Measurements from ENCODE around the gene MTMR8.
"Not testable (repeated sequence)": the region's sequence is repeated elsewhere in the genome, so short reads cannot be mapped to it uniquely, and the experiment has no call there.

Gene MTMR8

DNA sequence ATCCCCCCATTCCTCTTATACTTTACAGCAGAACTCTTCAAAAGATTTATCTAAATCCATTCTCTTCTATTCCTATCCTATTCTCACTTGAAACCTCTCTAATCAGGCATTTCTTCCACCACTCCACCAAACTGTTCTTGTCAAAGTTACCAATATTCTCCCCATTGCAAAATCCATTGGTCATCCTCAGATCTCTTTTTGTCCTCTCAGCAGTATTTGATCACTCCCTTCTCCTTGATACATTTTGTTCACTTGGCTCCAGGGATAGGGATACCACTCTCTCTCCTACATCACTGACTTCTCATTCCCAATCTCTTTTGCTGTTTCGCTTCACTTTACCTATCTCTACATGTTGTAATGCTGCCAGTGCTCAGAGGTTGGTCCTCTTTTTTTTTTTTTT is 2.8 kb upstream of the MTMR8 start:
- TF ChIP-seq CTCF (IDR thresholded peaks at IDR 0.05) = no peak
- Histone ChIP-seq H3K4me3 (no peak overlapping the region), H3K27ac (no peak overlapping the region)
- DNase-seq (ENCODE audit: low spot score) = no peak

- no peak for DNase-seq (ENCODE audit: low spot score)
- Histone ChIP-seq H3K4me3 (peak overlapping the region; percentile 71), H3K27ac (peak overlapping the region; percentile 10 to 68)
- TF ChIP-seq CTCF (IDR thresholded peaks at IDR 0.05) = no peak
Observed at GRCh38 chrX:64395568-64395929, 297 bp upstream of the MTMR8 start.

- DNase-seq (ENCODE audit: low spot score) = no peak
- Histone ChIP-seq H3K27ac (peak overlapping the region in 1 of 2 donors; percentile 68), H3K4me3 (peak overlapping the region; percentile 71)
- no peak for TF ChIP-seq CTCF (IDR thresholded peaks at IDR 0.05)
Observed at GRCh38 chrX:64394059-64394873, 986 bp downstream of the MTMR8 start.

- no peak for TF ChIP-seq CTCF (IDR thresholded peaks at IDR 0.05)
- no peak overlapping the region for H3K27ac ChIP-seq
- DNase-seq (ENCODE audit: low spot score) = no peak
- H3K4me3 ChIP-seq = no peak overlapping the region
Observed at GRCh38 chrX:64389489-64389888, 5.8 kb downstream of the MTMR8 start.

DNA sequence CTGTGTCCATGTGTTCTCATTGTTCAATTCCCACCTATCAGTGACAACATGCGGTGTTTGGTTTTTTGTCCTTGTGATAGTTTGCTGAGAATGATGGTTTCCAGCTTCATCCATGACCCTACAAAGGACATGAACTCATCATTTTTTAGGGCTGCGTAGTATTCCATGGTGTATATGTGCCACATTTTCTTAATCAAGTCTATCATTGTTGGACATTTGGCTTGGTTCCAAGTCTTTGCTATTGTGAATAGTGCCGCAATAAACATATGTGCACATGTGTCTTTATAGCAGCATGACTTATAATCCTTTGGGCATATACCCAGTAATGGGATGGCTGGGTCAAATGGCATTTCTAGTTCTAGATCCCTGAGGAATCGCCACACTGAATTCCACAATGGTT is 14.5 kb downstream of the MTMR8 start:
- not testable (repeated sequence) for H3K27ac ChIP-seq; DNase-seq (ENCODE audit: low spot score); H3K4me3 ChIP-seq

DNA sequence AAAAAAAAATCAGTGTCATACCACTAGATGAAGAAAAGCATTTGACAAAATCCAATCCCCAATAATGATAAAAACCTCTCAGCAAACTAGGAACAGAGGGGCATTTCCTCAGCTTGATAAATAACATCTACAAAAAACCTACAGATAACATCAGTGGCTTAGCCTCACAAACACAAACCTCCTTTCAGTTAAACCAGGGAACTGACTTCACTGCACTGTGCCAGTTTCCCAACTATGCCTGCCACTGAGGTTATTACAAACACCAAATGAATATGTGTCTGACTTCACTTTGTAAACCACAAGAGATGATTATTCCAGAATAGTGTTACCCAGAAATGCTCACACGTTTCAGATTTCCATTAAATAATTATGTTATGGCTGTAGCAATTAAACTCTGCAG is 15.3 kb downstream of the MTMR8 start:
- Histone ChIP-seq H3K4me3 (no peak overlapping the region), H3K27ac (no peak overlapping the region)
- no peak for DNase-seq (ENCODE audit: low spot score)
- TF ChIP-seq CTCF (IDR thresholded peaks at IDR 0.05) = no peak

- TF ChIP-seq CTCF (IDR thresholded peaks at IDR 0.05) = no peak
- Histone ChIP-seq H3K4me3 (no peak overlapping the region), H3K27ac (no peak overlapping the region)
- DNase-seq (ENCODE audit: low spot score) = no peak
Observed at GRCh38 chrX:64377753-64378152, 17.5 kb downstream of the MTMR8 start.
